ENCODE measurements around the gene P2RY12. TPM values are rescaled to one million over a fixed set of nuclear protein-coding genes. Genes with fewer than 3 reads are reported as not detected.

P2RY12 gene
- total RNA-seq, 1 donor: 0.18 TPM

DNA sequence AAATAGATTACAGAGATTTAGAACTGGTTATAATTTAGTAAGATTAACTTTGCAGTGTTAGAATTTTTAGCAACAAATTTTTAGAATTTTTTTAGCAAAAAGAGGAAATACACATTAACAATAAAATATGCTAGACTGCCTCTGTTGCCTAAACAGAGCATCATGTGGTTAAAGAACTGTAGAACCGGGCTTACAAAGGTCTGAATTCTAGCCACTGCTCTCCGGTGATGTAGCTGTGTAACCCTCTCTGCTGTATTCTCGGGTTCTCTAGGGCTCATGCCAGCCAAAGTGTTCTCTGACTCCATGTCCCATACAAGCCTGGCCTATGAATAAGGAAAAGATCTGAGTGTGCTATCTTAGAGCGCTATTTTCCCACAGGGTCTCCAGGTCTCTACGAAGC is 2.9 kb upstream of the P2RY12 start:
- H3K4me3 ChIP-seq (ENCODE audit: low read depth, low read length): no peak overlapping the region
- TF ChIP-seq, protein P1, sequence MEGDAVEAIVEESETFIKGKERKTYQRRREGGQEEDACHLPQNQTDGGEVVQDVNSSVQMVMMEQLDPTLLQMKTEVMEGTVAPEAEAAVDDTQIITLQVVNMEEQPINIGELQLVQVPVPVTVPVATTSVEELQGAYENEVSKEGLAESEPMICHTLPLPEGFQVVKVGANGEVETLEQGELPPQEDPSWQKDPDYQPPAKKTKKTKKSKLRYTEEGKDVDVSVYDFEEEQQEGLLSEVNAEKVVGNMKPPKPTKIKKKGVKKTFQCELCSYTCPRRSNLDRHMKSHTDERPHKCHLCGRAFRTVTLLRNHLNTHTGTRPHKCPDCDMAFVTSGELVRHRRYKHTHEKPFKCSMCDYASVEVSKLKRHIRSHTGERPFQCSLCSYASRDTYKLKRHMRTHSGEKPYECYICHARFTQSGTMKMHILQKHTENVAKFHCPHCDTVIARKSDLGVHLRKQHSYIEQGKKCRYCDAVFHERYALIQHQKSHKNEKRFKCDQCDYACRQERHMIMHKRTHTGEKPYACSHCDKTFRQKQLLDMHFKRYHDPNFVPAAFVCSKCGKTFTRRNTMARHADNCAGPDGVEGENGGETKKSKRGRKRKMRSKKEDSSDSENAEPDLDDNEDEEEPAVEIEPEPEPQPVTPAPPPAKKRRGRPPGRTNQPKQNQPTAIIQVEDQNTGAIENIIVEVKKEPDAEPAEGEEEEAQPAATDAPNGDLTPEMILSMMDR (IDR thresholded peaks at IDR 0.05; ENCODE audit: insufficient read depth, low read length): no peak
- DNase-seq (ENCODE audit: low read depth): no peak

DNA sequence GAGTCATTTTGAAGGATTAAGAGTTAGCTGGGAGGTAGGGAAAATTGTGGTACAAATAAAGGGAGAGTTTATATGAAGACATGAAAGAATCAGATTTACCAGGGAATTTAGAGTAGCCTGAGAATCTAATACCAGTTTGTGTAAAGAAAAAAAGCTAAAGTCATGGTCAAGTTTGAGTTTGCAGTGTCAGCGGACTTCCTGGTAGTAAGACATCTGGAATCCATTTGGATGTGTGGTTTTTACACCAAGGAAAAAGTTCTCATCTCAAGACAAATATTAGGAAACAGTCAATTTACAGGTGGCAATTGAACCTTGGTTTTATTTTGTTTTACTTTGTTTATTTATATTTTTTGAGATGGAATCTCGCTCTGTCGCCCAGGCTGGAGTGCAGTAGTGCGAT is 1.5 kb upstream of the P2RY12 start:
- DNase-seq (ENCODE audit: low read depth): no peak
- TF ChIP-seq, protein P1 (IDR thresholded peaks at IDR 0.05; ENCODE audit: insufficient read depth, low read length): no peak
- H3K4me3 ChIP-seq (ENCODE audit: low read depth, low read length): no peak overlapping the region

- DNase-seq (ENCODE audit: low read depth): peak; percentile 34
- peak overlapping the region; percentile 42 for H3K4me3 ChIP-seq (ENCODE audit: low read depth, low read length)
- TF ChIP-seq, protein P1 (IDR thresholded peaks at IDR 0.05; ENCODE audit: insufficient read depth, low read length): no peak
These were observed 597 bp downstream of the P2RY12 start for GRCh38 chr3:151383956-151384355.

DNA sequence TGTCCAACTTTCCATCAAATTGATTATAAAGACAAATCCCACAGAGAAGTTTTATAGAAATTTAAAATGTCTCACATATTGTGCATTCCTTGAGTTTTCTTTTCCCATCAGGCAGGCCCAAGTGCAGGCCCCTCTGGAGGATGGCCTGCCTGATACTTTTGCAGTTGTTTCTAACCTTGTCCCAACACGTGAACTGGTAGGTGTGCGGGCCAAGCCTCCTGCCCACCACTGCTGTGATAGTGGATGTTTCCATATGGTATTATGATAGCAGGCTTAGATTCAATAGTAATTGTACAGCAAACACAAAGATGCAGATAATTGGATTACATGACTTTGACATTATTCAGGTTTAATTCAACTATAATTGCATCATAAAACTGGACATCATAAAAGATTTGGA is 1.4 kb downstream of the P2RY12 start:
- TF ChIP-seq, protein P1 (IDR thresholded peaks at IDR 0.05; ENCODE audit: insufficient read depth, low read length): no peak
- DNase-seq (ENCODE audit: low read depth): no peak
- no peak overlapping the region for H3K4me3 ChIP-seq (ENCODE audit: low read depth, low read length)

GRCh38 chr3:151382671-151383070 is 1.9 kb downstream of the P2RY12 start:
- no peak for DNase-seq (ENCODE audit: low read depth)
- TF ChIP-seq, protein P1 (IDR thresholded peaks at IDR 0.05; ENCODE audit: insufficient read depth, low read length): no peak
- H3K4me3 ChIP-seq (ENCODE audit: low read depth, low read length): no peak overlapping the region

- H3K4me3 ChIP-seq (ENCODE audit: low read depth, low read length): no peak overlapping the region
- DNase-seq (ENCODE audit: low read depth): no peak
- TF ChIP-seq, protein P1 (IDR thresholded peaks at IDR 0.05; ENCODE audit: insufficient read depth, low read length): peak; percentile 70
These were observed 5.3 kb downstream of the P2RY12 start for GRCh38 chr3:151379083-151379734.
